MCF 10A (cell line): ENCODE measurements around the gene CERT1. TPM values are rescaled to one million over a fixed set of nuclear protein-coding genes. Genes with fewer than 3 reads are reported as not detected.
A peak's percentile ranks its signal among the peaks of the same experiment; 100 is the strongest.

Experiments used
- BruUV-seq: library from RNA; stranded (reverse); fragments of 400-500 nt; replicated peaks from 2 replicates; lab custom pipeline; 2021; lab: Mats Ljungman, UMichigan
- CTCF ChIA-PET: fragments of 300-600 bp; sonication (Branson Sonifier 250); formaldehyde crosslinking; extraction: SDS; loops from one replicate; lab custom pipeline; 2021; ENCODE audit warnings: antibody characterized with exemption, inconsistent platforms; lab: Yijun Ruan, JAX
- POLR2A ChIA-PET: fragments of 300-600, 350-650 bp; sonication (Branson Sonifier 250); formaldehyde crosslinking; extraction: SDS; loops from one replicate; lab custom pipeline; 2020; ENCODE audit warnings: antibody characterized with exemption, inconsistent platforms; lab: Yijun Ruan, JAX
- DNase-seq: peaks from one replicate; pipeline ENCODE4 v3.0.0-alpha.2; 2018; ENCODE audit not compliant: unreplicated experiment
- H3K27ac Mint-ChIP-seq: one replicate; pipeline ENCODE4 v1.8.0; 2022; ENCODE audit warnings: mild to moderate bottlenecking, low read depth, mixed read lengths; ENCODE audit not compliant: unreplicated experiment
- H3K27me3 Mint-ChIP-seq: one replicate; pipeline ENCODE4 v1.8.0; 2022; ENCODE audit warnings: mixed read lengths; ENCODE audit not compliant: insufficient read depth, unreplicated experiment
- H3K36me3 Mint-ChIP-seq: one replicate; pipeline ENCODE4 v1.8.0; 2022; ENCODE audit warnings: mild to moderate bottlenecking, moderate library complexity, mixed read lengths; ENCODE audit not compliant: insufficient read depth, unreplicated experiment
- H3K4me1 Mint-ChIP-seq: one replicate; pipeline ENCODE4 v1.8.0; 2022; ENCODE audit warnings: mixed read lengths; ENCODE audit not compliant: insufficient read depth, unreplicated experiment
- H3K4me3 Mint-ChIP-seq: one replicate; pipeline ENCODE4 v1.8.0; 2022; ENCODE audit warnings: mild to moderate bottlenecking, moderate library complexity, mixed read lengths; ENCODE audit not compliant: unreplicated experiment
- H3K9me3 Mint-ChIP-seq: one replicate; pipeline ENCODE4 v1.8.0; 2022; ENCODE audit warnings: mixed read lengths; ENCODE audit not compliant: unreplicated experiment
- CTCF ChIP-seq: fragments of 200-600 bp; IDR thresholded peaks from one replicate; pipeline ENCODE4 v1.8.0; 2022; ENCODE audit warnings: antibody characterized with exemption, mild to moderate bottlenecking; ENCODE audit not compliant: unreplicated experiment
- intact Hi-C: fragments of 100-400 bp; cut with micrococcal nuclease; formaldehyde crosslinking; loops from 2 replicates; pipeline ENCODE4 v1.14.1; 2022
- total RNA-seq: library from RNA; stranded (reverse); gene quantifications from 2 replicates; pipeline ENCODE4 v1.2.3, GENCODE V29; 2022

Gene CERT1
- total RNA-seq, 1 experiment from 2014 or later, result 19.6 TPM

GRCh38 chr5:75364571-75365280, 146.7 kb downstream of the CERT1 start:
- no peaks in the 10 kb centered on the region for H3K27me3 Mint-ChIP-seq
- ChIA-PET POLR2A (interaction anchor here (0.8 to 3.4 kb wide), 7 partner anchors 9 to 203 kb away, joined by 3 to 16 read pairs (median 4); no protein-coding TSS in a partner anchor), CTCF (interaction anchor here (0.6 to 1.6 kb wide), 3 partner anchors 17 to 209 kb away, joined by 3 to 5 read pairs (median 3); no protein-coding TSS in a partner anchor)
- DNase-seq, result no peak
- intact Hi-C loops, result no loop called here
- no peak overlapping the region for H3K27ac Mint-ChIP-seq
- BruUV-seq, result no TSS peak
- H3K4me1 Mint-ChIP-seq, result no peaks in the 10 kb centered on the region
- no peak overlapping the region for H3K4me3 Mint-ChIP-seq
- peaks cover 61% of the 10 kb centered on the region for H3K36me3 Mint-ChIP-seq
- no peak for TF ChIP-seq CTCF
- H3K9me3 Mint-ChIP-seq, result no peaks in the 10 kb centered on the region

- peak; percentile 18 for DNase-seq
- H3K27ac Mint-ChIP-seq, result no peak overlapping the region
- no peaks in the 10 kb centered on the region for H3K4me1 Mint-ChIP-seq
- no peaks in the 10 kb centered on the region for H3K9me3 Mint-ChIP-seq
- H3K4me3 Mint-ChIP-seq, result no peak overlapping the region
- POLR2A ChIA-PET, result interaction anchor here (0.8 to 3.4 kb wide), 8 partner anchors 8 to 204 kb away, joined by 3 to 16 read pairs (median 4); no protein-coding TSS in a partner anchor
- intact Hi-C loops, result no loop called here
- no peaks in the 10 kb centered on the region for H3K27me3 Mint-ChIP-seq
- peaks cover 68% of the 10 kb centered on the region for H3K36me3 Mint-ChIP-seq
- no peak for TF ChIP-seq CTCF
- CTCF ChIA-PET, result interaction anchor here (1.6 kb wide), 1 partner anchor 23 kb away, joined by 3 read pairs; no protein-coding TSS in a partner anchor
- no TSS peak for BruUV-seq
Measured at GRCh38 chr5:75363726-75364495, 147.5 kb downstream of the CERT1 start.

GRCh38 chr5:75363111-75363510, 148.3 kb downstream of the CERT1 start:
- ChIA-PET POLR2A (interaction anchor here (0.8 to 3.4 kb wide), 4 partner anchors 15 to 54 kb away, joined by 3 to 16 read pairs (median 3); no protein-coding TSS in a partner anchor), CTCF (interaction anchor here (0.6 kb wide), 1 partner anchor 40 kb away, joined by 3 read pairs; no protein-coding TSS in a partner anchor)
- Mint-ChIP-seq H3K9me3 (no peaks in the 10 kb centered on the region), H3K27me3 (no peaks in the 10 kb centered on the region), H3K4me3 (no peak overlapping the region), H3K36me3 (peaks cover 74% of the 10 kb centered on the region), H3K27ac (no peak overlapping the region), H3K4me1 (no peaks in the 10 kb centered on the region)
- no TSS peak for BruUV-seq
- intact Hi-C loops, result no loop called here
- no peak for DNase-seq
- no peak for TF ChIP-seq CTCF
